Transverse colon (tissue), 4 donors: ENCODE data around the gene TTC28. TPM values are rescaled to one million over a fixed set of nuclear protein-coding genes. Genes with fewer than 3 reads are reported as not detected.
A peak's percentile ranks its signal among the peaks of the same experiment; 100 is the strongest.
"Not testable (repeated sequence)": the region's sequence is repeated elsewhere in the genome, so short reads cannot be mapped to it uniquely, and the experiment has no call there.

Experiments
- DNase-seq: peaks from one replicate; pipeline ENCODE4 v3.0.0-alpha.2; 2019
- H3K27ac ChIP-seq, 4 donors: fragments of 200-600 bp; sonication (generic); 2 replicates each; pipeline ENCODE4 v1.5.1; 2016 to 2018; ENCODE audit warnings: inconsistent platforms in 4 of 4
- H3K27me3 ChIP-seq: fragments of 200-600 bp; sonication (generic); 2 replicates; pipeline ENCODE4 v1.5.1; 2017; ENCODE audit warnings: inconsistent platforms
- H3K36me3 ChIP-seq, 4 donors: fragments of 200-600 bp; sonication (generic); 2 replicates each; pipeline ENCODE4 v1.5.1; 2017 to 2019; ENCODE audit warnings: inconsistent platforms in 4 of 4
- H3K4me1 ChIP-seq, 4 donors: fragments of 200-600 bp; sonication (generic); 2 replicates each; pipeline ENCODE4 v1.5.1; 2017 to 2020; ENCODE audit warnings: inconsistent platforms in 4 of 4
- H3K4me3 ChIP-seq, 4 donors: fragments of 200-600 bp; sonication (generic); 1 replicate in 1 of 4; 2 replicates in 3 of 4; pipeline versions ENCODE4 v1.5.1 to v1.6.1; 2017 to 2019; ENCODE audit warnings: inconsistent platforms in 4 of 4
- H3K9me3 ChIP-seq, 2 donors: fragments of 200-600 bp; sonication (generic); 2 replicates each; pipeline ENCODE4 v1.5.1; 2017 to 2019; ENCODE audit warnings: inconsistent platforms in 2 of 2
- CTCF ChIP-seq, 5 experiments: fragments of 200-600 bp in 3 of 5; fragments of 450-650 bp in 2 of 5; sonication (generic) in 3 of 5; IDR thresholded peaks; 1 replicate in 2 of 5; 2 replicates in 3 of 5; pipeline ENCODE4 v1.5.1; 2016 to 2017; ENCODE audit warnings: antibody characterized with exemption in 5 of 5, inconsistent platforms in 3 of 5, mild to moderate bottlenecking in 2 of 5, moderate library complexity in 1 of 5
- EP300 ChIP-seq: sonication (generic); formaldehyde crosslinking; IDR thresholded peaks from one replicate; pipeline ENCODE4 v1.6.1; 2017; ENCODE audit warnings: antibody characterized with exemption, low read depth
- POLR2A ChIP-seq: fragments of 450-650 bp; IDR thresholded peaks from one replicate; pipeline ENCODE4 v1.6.1; 2016; ENCODE audit warnings: antibody characterized with exemption, mild to moderate bottlenecking, moderate library complexity
- POLR2AphosphoS5 ChIP-seq, 3 donors: sonication (generic); formaldehyde crosslinking; IDR thresholded peaks; one replicate each; pipeline ENCODE4 v1.6.1; 2016; ENCODE audit warnings: antibody characterized with exemption in 3 of 3
- WGBS, 2 donors: methylation state at CpG; one replicate each; pipeline ENCODE4 v1.1.5; 2018; ENCODE audit warnings: low coverage in 1 of 2; 5-methylcytosine and 5-hydroxymethylcytosine counted together
- in situ Hi-C, 4 donors: fragments of 200-750 bp; cut with MboI; loops; one replicate each; pipeline versions ENCODE4 v1.15.0 to v1.15.1; 2017; ENCODE audit warnings: low sequenced_read_pairs in 3 of 4, low pct_ligation_motif_present in 1 of 4, low pct_unique_long_range_greater_than_20kb in 1 of 4
- intact Hi-C: fragments of 100-400 bp; cut with DNase I; formaldehyde crosslinking; loops from one replicate; pipeline ENCODE4 v1.15.1; 2023; ENCODE audit warnings: low total_unique reads
- total RNA-seq, 4 donors: library from RNA; depleted of rRNA; stranded (reverse); fragments of >200 nt; gene quantifications; one replicate each; pipeline ENCODE4 v1.1.0, GENCODE V29; 2016

The TTC28 gene
- total RNA-seq, 4 donors from 2014 or later: 7.6 to 84.2 (median 12.4) TPM

DNA sequence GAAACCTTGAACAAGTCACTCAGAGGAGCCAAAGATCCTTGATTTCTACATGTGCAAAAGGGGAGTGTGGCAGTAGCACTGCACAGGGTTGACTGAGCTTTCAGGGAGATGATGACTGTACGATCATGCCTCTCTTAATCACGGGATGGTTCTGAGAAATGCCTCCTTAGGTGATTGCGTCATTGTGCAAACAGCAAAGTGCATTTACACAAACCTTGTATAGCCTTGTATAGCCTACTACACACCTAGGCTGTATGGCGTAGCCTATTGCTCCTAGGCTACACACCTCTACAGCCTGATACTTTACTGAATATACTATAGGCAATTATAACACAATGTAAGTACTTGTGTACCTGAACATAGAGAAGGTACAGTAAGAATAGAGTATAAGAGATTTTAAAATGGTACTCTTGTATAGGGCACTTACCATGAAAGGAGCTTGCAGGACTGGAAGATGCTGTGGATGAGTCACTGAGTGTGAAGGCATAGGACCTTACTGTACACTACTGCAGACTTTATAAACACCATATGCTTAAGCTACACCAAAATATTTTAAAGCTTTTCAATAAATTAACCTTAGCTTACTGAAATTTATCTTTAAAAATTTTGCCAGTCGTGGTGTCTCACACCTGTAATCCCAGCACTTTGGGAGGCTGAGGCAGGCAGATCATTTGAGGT, 1.3 kb upstream of the TTC28 start:
- H3K4me3 ChIP-seq, in situ Hi-C loops, H3K27ac ChIP-seq, H3K36me3 ChIP-seq, intact Hi-C loops, H3K9me3 ChIP-seq: not testable (repeated sequence)
- 53 to 56% methylated on average over 3 to 5 of the region's 5 CpGs for WGBS, 2 donors
- peak; percentile 11 for DNase-seq
- Histone ChIP-seq H3K4me1 (peaks cover 0 to 11% (median 8%) of the 10 kb centered on the region in 4 donors), H3K27me3 (peaks cover 20% of the 10 kb centered on the region)
- peak in 1 of 3 donors; percentile 31 for TF ChIP-seq POLR2AphosphoS5 (IDR thresholded peaks at IDR 0.05)

GRCh38 chr22:28678778-28679610, 646 bp downstream of the TTC28 start:
- WGBS, 2 donors: 34 to 60% methylated on average over 1 to 38 of the region's 58 CpGs
- intact Hi-C loops: not testable (repeated sequence)

DNA sequence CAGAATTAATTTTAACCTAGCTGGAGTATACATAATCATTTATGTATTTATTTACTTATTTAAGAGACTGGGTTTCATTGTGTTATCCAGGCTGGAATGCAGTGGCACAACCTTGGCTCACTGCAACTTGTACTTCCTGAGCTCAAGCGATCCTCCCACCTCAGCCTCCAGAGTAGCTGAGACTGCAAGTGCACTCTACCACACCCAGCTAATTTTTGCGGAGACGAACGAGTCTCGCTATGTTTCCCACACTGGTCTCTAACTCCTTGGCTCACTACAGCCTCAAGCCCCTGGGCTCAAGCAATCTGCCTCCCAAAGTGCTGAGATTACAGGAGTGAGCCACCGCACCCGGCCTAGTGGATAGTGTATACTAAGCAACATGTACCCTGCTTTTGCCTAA, 1.5 kb downstream of the TTC28 start:
- DNase-seq, H3K4me3 ChIP-seq, H3K9me3 ChIP-seq, in situ Hi-C loops, intact Hi-C loops, H3K27ac ChIP-seq, H3K36me3 ChIP-seq: not testable (repeated sequence)
- Histone ChIP-seq H3K4me1 (peaks cover 0 to 12% (median 10%) of the 10 kb centered on the region in 4 donors), H3K27me3 (peaks cover 20% of the 10 kb centered on the region)
- 83 to 100% methylated on average over 2 to 7 of the region's 7 CpGs for WGBS, 2 donors

More at GRCh38 chr22:28678778-28679610, 646 bp downstream of the TTC28 start:
- H3K9me3 ChIP-seq, H3K36me3 ChIP-seq, in situ Hi-C loops: not testable (repeated sequence)
- peak; percentile 9 for DNase-seq
- Histone ChIP-seq H3K27me3 (peaks cover 20% of the 10 kb centered on the region), H3K4me1 (peaks cover 0 to 12% (median 10%) of the 10 kb centered on the region in 4 donors), H3K27ac (peak overlapping the region; percentile 56 to 83 (median 75)), H3K4me3 (peak overlapping the region; percentile 68 to 88 (median 77))

GRCh38 chr22:28674121-28674563, 5.5 kb downstream of the TTC28 start:
- H3K27me3 ChIP-seq: peaks cover 16% of the 10 kb centered on the region
- intact Hi-C loops: no loop called here
- TF ChIP-seq POLR2AphosphoS5 (IDR thresholded peaks at IDR 0.05) (no peak), EP300 (no peak), POLR2A (no peak), CTCF (IDR thresholded peaks at IDR 0.05) (no peak)
- H3K9me3 ChIP-seq: no peaks in the 10 kb centered on the region
- H3K36me3 ChIP-seq: no peaks in the 10 kb centered on the region
- WGBS, 2 donors: 63 to 81% methylated on average over 3 of the region's 3 CpGs
- in situ Hi-C loops: no loop called here
- no peak for DNase-seq
- H3K27ac ChIP-seq: no peak overlapping the region
- H3K4me3 ChIP-seq: no peak overlapping the region
- peaks cover 0 to 7% (median under 1%) of the 10 kb centered on the region in 4 donors for H3K4me1 ChIP-seq

GRCh38 chr22:28670756-28671155, 8.9 kb downstream of the TTC28 start:
- in situ Hi-C loops: no loop called here
- intact Hi-C loops: no loop called here
- no peaks in the 10 kb centered on the region for H3K9me3 ChIP-seq
- no peak for DNase-seq
- peaks cover 0 to 4% (median 0%) of the 10 kb centered on the region in 4 donors for H3K4me1 ChIP-seq
- H3K27ac ChIP-seq: no peak overlapping the region
- H3K4me3 ChIP-seq: no peak overlapping the region
- TF ChIP-seq EP300: no peak
- no peak for TF ChIP-seq POLR2AphosphoS5 (IDR thresholded peaks at IDR 0.05)
- no peak for TF ChIP-seq CTCF (IDR thresholded peaks at IDR 0.05)
- no peak for TF ChIP-seq POLR2A
- no peaks in the 10 kb centered on the region for H3K27me3 ChIP-seq
- no peaks in the 10 kb centered on the region for H3K36me3 ChIP-seq
- WGBS, 2 donors: 80 to 94% methylated on average over 1 to 3 of the region's 3 CpGs
